B cell (primary cell): ENCODE data around the gene CCND1. TPM values are rescaled to one million over a fixed set of nuclear protein-coding genes. Genes with fewer than 3 reads are reported as not detected.

Source experiments
- ATAC-seq: fragments of 200-7000 bp; cut with Tn5 transposase; one replicate; pipeline ENCODE4 v1.10.0; 2021; ENCODE audit warnings: low read depth, mild to moderate bottlenecking, moderate number of reproducible peaks, moderate library complexity
- CTCF ChIA-PET: fragments of 350-600 bp; sonication (Branson Sonifier 250); formaldehyde crosslinking; loops from one replicate; lab custom pipeline; 2021; ENCODE audit warnings: antibody characterized with exemption, inconsistent platforms; lab: Charles Lee
- POLR2A ChIA-PET: fragments of 350-600 bp; sonication (Branson Sonifier 250); formaldehyde crosslinking; loops from one replicate; lab custom pipeline; 2021; ENCODE audit warnings: antibody characterized with exemption; lab: Charles Lee
- DNase-seq: peaks from one replicate; pipeline ENCODE4 v3.0.0; 2013
- H2AFZ ChIP-seq: 2 replicates; pipeline ENCODE4 v1.6.1; 2012; ENCODE audit warnings: mild to moderate bottlenecking, low read depth, low read length; ENCODE audit not compliant: insufficient read depth, poor library complexity, severe bottlenecking
- H3K27ac ChIP-seq, 2 donors: 1 replicate in 1 of 2; 2 replicates in 1 of 2; pipeline ENCODE4 v1.5.1; 2012 to 2013; ENCODE audit warnings: low read length in 2 of 2, mild to moderate bottlenecking in 2 of 2, moderate library complexity in 1 of 2
- H3K27me3 ChIP-seq, 4 experiments: fragments of 200-600 bp in 1 of 4; sonication (generic) in 1 of 4; replicated peaks in 1 of 4; 1 replicate in 2 of 4; 2 replicates in 2 of 4; pipeline versions ENCODE4 v1.6.1 to v1.7.0; 2013 to 2016; ENCODE audit warnings: low read length in 3 of 4, mild to moderate bottlenecking in 2 of 4, mixed read lengths in 1 of 4, moderate library complexity in 1 of 4; ENCODE audit not compliant: insufficient read depth in 4 of 4, control insufficient read depth in 3 of 4; ENCODE audit errors: control extremely low read depth in 1 of 4
- H3K36me3 ChIP-seq, 2 experiments: replicated peaks in 1 of 2; 1 replicate in 1 of 2; 2 replicates in 1 of 2; pipeline versions ENCODE4 v1.6.1 to v1.7.1; 2013; ENCODE audit warnings: low read length in 1 of 2; ENCODE audit not compliant: insufficient read depth in 2 of 2, control insufficient read depth in 1 of 2; ENCODE audit errors: control extremely low read depth in 1 of 2, extremely low read depth in 1 of 2
- H3K4me1 ChIP-seq, 2 donors: fragments of 200-600 bp in 1 of 2; sonication (generic) in 1 of 2; 1 replicate in 1 of 2; 2 replicates in 1 of 2; pipeline versions ENCODE4 v1.5.1 to v1.6.1; 2013 to 2017; ENCODE audit warnings: low read length in 2 of 2; ENCODE audit not compliant: control insufficient read depth in 2 of 2, insufficient read depth in 2 of 2
- H3K4me2 ChIP-seq: replicated peaks from 2 replicates; pipeline ENCODE3; 2012; ENCODE audit warnings: mild to moderate bottlenecking, low read depth, low read length; ENCODE audit not compliant: poor library complexity, severe bottlenecking
- H3K4me3 ChIP-seq, 5 experiments: fragments of 200-600 bp in 1 of 5; sonication (generic) in 1 of 5; 1 replicate in 3 of 5; 2 replicates in 2 of 5; pipeline versions ENCODE4 v1.5.1 to v1.7.0; 2011 to 2016; ENCODE audit warnings: low read length in 4 of 5, mild to moderate bottlenecking in 4 of 5, low read depth in 2 of 5, control low read depth in 1 of 5, moderate library complexity in 1 of 5; ENCODE audit not compliant: insufficient read depth in 1 of 5; ENCODE audit errors: control extremely low read depth in 1 of 5, extremely low read depth in 1 of 5
- H3K79me2 ChIP-seq: fragments of 200-600 bp; sonication (generic); one replicate; pipeline ENCODE4 v1.6.0; 2016; ENCODE audit warnings: low read length; ENCODE audit not compliant: control insufficient read depth, insufficient read depth
- H3K9ac ChIP-seq: fragments of 200-600 bp; sonication (generic); 2 replicates; pipeline ENCODE4 v1.6.1; 2017; ENCODE audit warnings: mild to moderate bottlenecking, low read length, moderate library complexity
- H3K9me3 ChIP-seq, 3 donors: one replicate each; pipeline versions ENCODE4 v1.6.1 to v1.7.1; 2013; ENCODE audit warnings: low read length in 2 of 3; ENCODE audit not compliant: control insufficient read depth in 2 of 3, insufficient read depth in 1 of 3; ENCODE audit errors: control extremely low read depth in 1 of 3
- H4K20me1 ChIP-seq: 2 replicates; pipeline ENCODE4 v1.6.0; 2012; ENCODE audit warnings: mild to moderate bottlenecking, low read length; ENCODE audit not compliant: insufficient read depth, control insufficient read depth, poor library complexity, severe bottlenecking
- H3K27ac Mint-ChIP-seq: one replicate; pipeline ENCODE4 v1.8.0; 2021; ENCODE audit warnings: mixed read lengths
- H3K27me3 Mint-ChIP-seq: one replicate; pipeline ENCODE4 v1.8.0; 2021; ENCODE audit warnings: mixed read lengths
- H3K4me1 Mint-ChIP-seq: one replicate; pipeline ENCODE4 v1.8.0; 2021; ENCODE audit warnings: mixed read lengths
- H3K4me3 Mint-ChIP-seq: one replicate; pipeline ENCODE4 v1.8.0; 2021; ENCODE audit warnings: mixed read lengths
- H3K9me3 Mint-ChIP-seq: one replicate; pipeline ENCODE4 v1.8.0; 2022; ENCODE audit warnings: mixed read lengths; ENCODE audit not compliant: insufficient read depth
- EZH2 ChIP-seq: IDR thresholded peaks from 2 replicates; pipeline ENCODE4 v1.6.1; 2012; ENCODE audit warnings: borderline replicate concordance, low read depth, mild to moderate bottlenecking, moderate library complexity, low read length; ENCODE audit not compliant: insufficient read depth, poor library complexity, severe bottlenecking
- WGBS: methylation state at CpG from one replicate; pipeline ENCODE4 v1.1.5; 2013; ENCODE audit warnings: missing lambda C conversion rate; ENCODE audit not compliant: insufficient coverage; 5-methylcytosine and 5-hydroxymethylcytosine counted together
- intact Hi-C: fragments of 100-400 bp; cut with micrococcal nuclease; formaldehyde crosslinking; loops from one replicate; pipeline ENCODE4 v1.10.0; 2022
- polyA plus RNA-seq: library from polyadenylated mRNA; depleted of rRNA; stranded (reverse); fragments of >200 nt; gene quantifications from 2 replicates; pipeline ENCODE4 v1.2.3, GENCODE V29; 2012
- total RNA-seq, 2 donors: library from RNA; stranded (reverse); fragments of 120-200 nt in 1 of 2; gene quantifications; 1 replicate in 1 of 2; 2 replicates in 1 of 2; pipeline versions ENCODE4 v1.2.3 to v1.2.4, GENCODE V29; 2013 to 2022
- TF ChIP-seq, protein P1 (sequence below): fragments of 200-600 bp; IDR thresholded peaks from one replicate; pipeline ENCODE4 v1.8.0; 2022; ENCODE audit warnings: antibody characterized with exemption, mild to moderate bottlenecking

The CCND1 gene
- total and polyA plus RNA-seq, 2 donors (not counting 1 experiment from before 2014, with no cell fraction given): 4.9 to 8.8 TPM

DNA sequence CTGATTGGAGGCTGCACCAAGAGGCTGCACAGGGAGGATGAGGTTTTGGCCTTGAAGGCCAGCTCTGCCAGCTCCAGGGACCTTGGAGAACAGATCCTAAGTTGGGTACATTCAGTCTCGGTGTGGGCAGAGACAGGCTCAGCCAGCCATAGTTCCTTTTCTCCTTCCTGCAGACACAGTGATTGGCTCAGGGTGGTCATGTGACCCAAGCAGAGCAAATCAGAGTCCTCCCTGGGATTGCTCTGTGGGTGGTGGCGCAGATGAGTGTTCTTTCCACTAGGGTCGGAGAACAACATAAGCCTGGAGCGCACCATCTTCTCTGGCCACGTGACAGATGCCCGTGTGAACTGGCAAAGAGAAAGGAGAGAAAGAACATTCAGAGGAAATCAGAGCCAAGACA is 47.1 kb upstream of the CCND1 start:
- TF ChIP-seq EZH2: no peak
- TF ChIP-seq, protein P1, sequence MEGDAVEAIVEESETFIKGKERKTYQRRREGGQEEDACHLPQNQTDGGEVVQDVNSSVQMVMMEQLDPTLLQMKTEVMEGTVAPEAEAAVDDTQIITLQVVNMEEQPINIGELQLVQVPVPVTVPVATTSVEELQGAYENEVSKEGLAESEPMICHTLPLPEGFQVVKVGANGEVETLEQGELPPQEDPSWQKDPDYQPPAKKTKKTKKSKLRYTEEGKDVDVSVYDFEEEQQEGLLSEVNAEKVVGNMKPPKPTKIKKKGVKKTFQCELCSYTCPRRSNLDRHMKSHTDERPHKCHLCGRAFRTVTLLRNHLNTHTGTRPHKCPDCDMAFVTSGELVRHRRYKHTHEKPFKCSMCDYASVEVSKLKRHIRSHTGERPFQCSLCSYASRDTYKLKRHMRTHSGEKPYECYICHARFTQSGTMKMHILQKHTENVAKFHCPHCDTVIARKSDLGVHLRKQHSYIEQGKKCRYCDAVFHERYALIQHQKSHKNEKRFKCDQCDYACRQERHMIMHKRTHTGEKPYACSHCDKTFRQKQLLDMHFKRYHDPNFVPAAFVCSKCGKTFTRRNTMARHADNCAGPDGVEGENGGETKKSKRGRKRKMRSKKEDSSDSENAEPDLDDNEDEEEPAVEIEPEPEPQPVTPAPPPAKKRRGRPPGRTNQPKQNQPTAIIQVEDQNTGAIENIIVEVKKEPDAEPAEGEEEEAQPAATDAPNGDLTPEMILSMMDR: no peak
- no peak overlapping the region for H3K4me3 Mint-ChIP-seq
- peaks cover 0 to 7% (median 0%) of the 10 kb centered on the region in 3 donors for H3K9me3 ChIP-seq
- H2AFZ ChIP-seq: no peak overlapping the region
- no peak overlapping the region for H3K4me2 ChIP-seq
- H3K4me1 ChIP-seq: no peaks in the 10 kb centered on the region
- no peaks in the 10 kb centered on the region for H4K20me1 ChIP-seq
- H3K9me3 Mint-ChIP-seq: no peaks in the 10 kb centered on the region
- no peak overlapping the region for H3K9ac ChIP-seq
- no peaks in the 10 kb centered on the region for H3K27me3 ChIP-seq
- CTCF ChIA-PET: no interaction called here
- POLR2A ChIA-PET: no interaction called here
- no peaks in the 10 kb centered on the region for H3K27me3 Mint-ChIP-seq
- H3K4me1 Mint-ChIP-seq: no peaks in the 10 kb centered on the region
- H3K79me2 ChIP-seq: no peaks in the 10 kb centered on the region
- no peak overlapping the region for H3K27ac ChIP-seq
- WGBS: 75% methylated on average over 2 of the region's 6 CpGs
- no peak overlapping the region for H3K27ac Mint-ChIP-seq
- DNase-seq (no peak), ATAC-seq (no peak)
- no peak overlapping the region for H3K4me3 ChIP-seq
- H3K36me3 ChIP-seq: no peaks in the 10 kb centered on the region
- intact Hi-C loops: no loop called here

DNA sequence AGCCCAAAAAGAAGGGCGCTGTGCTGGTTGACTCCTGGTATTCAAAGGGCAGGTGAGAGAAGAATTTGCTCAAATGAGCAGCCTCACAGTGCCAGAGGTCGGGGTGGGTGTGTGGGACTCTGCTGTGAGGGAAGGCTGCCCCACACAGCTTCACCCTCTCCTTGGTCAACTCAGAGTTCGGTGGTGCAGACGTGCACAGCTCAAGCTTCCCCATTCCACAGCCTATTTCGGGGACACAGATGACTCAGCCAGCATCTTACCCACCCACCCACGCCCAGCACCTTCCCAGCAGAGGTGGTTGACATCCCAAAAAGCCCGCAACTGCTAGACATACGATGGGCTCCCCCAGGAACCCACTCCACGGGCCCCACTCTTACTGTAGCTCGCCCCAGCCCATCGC is 46.5 kb upstream of the CCND1 start:
- intact Hi-C loops: no loop called here
- Histone ChIP-seq H3K4me3 (no peak overlapping the region), H4K20me1 (no peaks in the 10 kb centered on the region), H3K9ac (no peak overlapping the region), H3K4me1 (no peaks in the 10 kb centered on the region), H3K9me3 (peaks cover 0 to 7% (median 0%) of the 10 kb centered on the region in 3 donors), H3K27me3 (no peaks in the 10 kb centered on the region), H3K27ac (no peak overlapping the region), H3K36me3 (no peaks in the 10 kb centered on the region), H3K4me2 (no peak overlapping the region), H3K79me2 (no peaks in the 10 kb centered on the region), H2AFZ (no peak overlapping the region)
- Mint-ChIP-seq H3K4me3 (no peak overlapping the region), H3K9me3 (no peaks in the 10 kb centered on the region), H3K4me1 (no peaks in the 10 kb centered on the region), H3K27ac (no peak overlapping the region), H3K27me3 (no peaks in the 10 kb centered on the region)
- no peak for DNase-seq
- ChIA-PET POLR2A (no interaction called here), CTCF (no interaction called here)
- TF ChIP-seq, protein P1: no peak
- no peak for TF ChIP-seq EZH2
- ATAC-seq: no peak
- 73% methylated on average over 10 of the region's 11 CpGs for WGBS
